Vagina (tissue), 2 donors: ENCODE results near the gene GRAMD2A. TPM values are rescaled to one million over a fixed set of nuclear protein-coding genes. Genes with fewer than 3 reads are reported as not detected.

Experiments
- DNase-seq, 2 donors: peaks; one replicate each; pipeline ENCODE4 v3.0.0-alpha.2; 2017; ENCODE audit errors: extremely low spot score in 2 of 2
- H3K27ac ChIP-seq: fragments of 200-600 bp; sonication (generic); one replicate; pipeline ENCODE4 v1.5.1; 2019
- H3K27me3 ChIP-seq: fragments of 200-600 bp; sonication (generic); one replicate; pipeline ENCODE4 v1.5.1; 2019
- H3K36me3 ChIP-seq, 2 donors: fragments of 200-600 bp; sonication (generic); one replicate each; pipeline ENCODE4 v1.5.1; 2017 to 2019
- H3K4me1 ChIP-seq: fragments of 200-600 bp; sonication (generic); one replicate; pipeline ENCODE4 v1.5.1; 2019
- H3K4me3 ChIP-seq, 2 donors: fragments of 200-600 bp; sonication (generic); 1 replicate in 1 of 2; 2 replicates in 1 of 2; pipeline ENCODE4 v1.5.1; 2016 to 2019
- H3K9me3 ChIP-seq: fragments of 200-600 bp; sonication (generic); one replicate; pipeline ENCODE4 v1.5.1; 2019
- POLR2A ChIP-seq, 2 donors: fragments of 450-650 bp; IDR thresholded peaks; one replicate each; pipeline ENCODE4 v1.6.1; 2017; ENCODE audit warnings: antibody characterized with exemption in 2 of 2, mild to moderate bottlenecking in 2 of 2, moderate library complexity in 2 of 2
- POLR2AphosphoS5 ChIP-seq, 2 donors: sonication (generic); formaldehyde crosslinking; IDR thresholded peaks; one replicate each; pipeline ENCODE4 v1.9.0; 2017; ENCODE audit warnings: antibody characterized with exemption in 2 of 2, mild to moderate bottlenecking in 2 of 2, low read depth in 1 of 2; ENCODE audit not compliant: insufficient read depth in 1 of 2
- intact Hi-C: fragments of 100-400 bp; cut with DNase I; formaldehyde crosslinking; loops from one replicate; pipeline ENCODE4 v1.15.1; 2023
- total RNA-seq: library from RNA; depleted of rRNA; stranded (reverse); fragments of >200 nt; gene quantifications from one replicate; pipeline ENCODE4 v1.2.3, GENCODE V29; 2016
- TF ChIP-seq, protein P1 (sequence below), 3 experiments: fragments of 450-650 bp in 2 of 3; fragments of 200-600 bp in 1 of 3; sonication (generic) in 1 of 3; IDR thresholded peaks; one replicate each; pipeline ENCODE4 v1.5.1; 2017 to 2019; ENCODE audit warnings: antibody characterized with exemption in 3 of 3, mild to moderate bottlenecking in 2 of 3, moderate library complexity in 2 of 3

The GRAMD2A gene
- total RNA-seq, 1 donor from 2014 or later = 7.4 TPM

DNA sequence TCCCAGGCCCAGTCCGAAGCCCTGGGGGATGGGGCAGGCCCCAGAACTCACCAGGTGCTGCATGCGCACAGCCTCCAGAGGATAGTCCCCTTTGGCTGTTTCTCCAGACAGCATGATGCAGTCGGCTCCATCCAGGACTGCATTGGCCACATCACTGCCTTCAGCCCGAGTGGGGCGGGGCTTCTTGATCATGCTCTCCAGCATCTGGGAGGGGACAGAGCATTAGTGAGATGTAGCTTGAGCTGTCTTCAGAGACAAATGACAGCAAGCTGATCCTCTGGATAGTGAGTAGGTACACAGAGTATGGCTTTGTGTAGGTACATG, 9.1 kb upstream of the GRAMD2A start:
- H3K4me1 ChIP-seq = peaks cover 16% of the 10 kb centered on the region
- intact Hi-C loops = loop anchor here (10.0 kb wide), 1 partner anchor 68 kb away; the partner anchor contains the start of gene PARP6
- no peak for TF ChIP-seq POLR2A (IDR thresholded peaks at IDR 0.05)
- no peak for TF ChIP-seq POLR2AphosphoS5 (IDR thresholded peaks at IDR 0.05; ENCODE audit: insufficient read depth in 1 of 2, low read depth in 1 of 2)
- TF ChIP-seq, protein P1, sequence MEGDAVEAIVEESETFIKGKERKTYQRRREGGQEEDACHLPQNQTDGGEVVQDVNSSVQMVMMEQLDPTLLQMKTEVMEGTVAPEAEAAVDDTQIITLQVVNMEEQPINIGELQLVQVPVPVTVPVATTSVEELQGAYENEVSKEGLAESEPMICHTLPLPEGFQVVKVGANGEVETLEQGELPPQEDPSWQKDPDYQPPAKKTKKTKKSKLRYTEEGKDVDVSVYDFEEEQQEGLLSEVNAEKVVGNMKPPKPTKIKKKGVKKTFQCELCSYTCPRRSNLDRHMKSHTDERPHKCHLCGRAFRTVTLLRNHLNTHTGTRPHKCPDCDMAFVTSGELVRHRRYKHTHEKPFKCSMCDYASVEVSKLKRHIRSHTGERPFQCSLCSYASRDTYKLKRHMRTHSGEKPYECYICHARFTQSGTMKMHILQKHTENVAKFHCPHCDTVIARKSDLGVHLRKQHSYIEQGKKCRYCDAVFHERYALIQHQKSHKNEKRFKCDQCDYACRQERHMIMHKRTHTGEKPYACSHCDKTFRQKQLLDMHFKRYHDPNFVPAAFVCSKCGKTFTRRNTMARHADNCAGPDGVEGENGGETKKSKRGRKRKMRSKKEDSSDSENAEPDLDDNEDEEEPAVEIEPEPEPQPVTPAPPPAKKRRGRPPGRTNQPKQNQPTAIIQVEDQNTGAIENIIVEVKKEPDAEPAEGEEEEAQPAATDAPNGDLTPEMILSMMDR (IDR thresholded peaks at IDR 0.05) = no peak

DNA sequence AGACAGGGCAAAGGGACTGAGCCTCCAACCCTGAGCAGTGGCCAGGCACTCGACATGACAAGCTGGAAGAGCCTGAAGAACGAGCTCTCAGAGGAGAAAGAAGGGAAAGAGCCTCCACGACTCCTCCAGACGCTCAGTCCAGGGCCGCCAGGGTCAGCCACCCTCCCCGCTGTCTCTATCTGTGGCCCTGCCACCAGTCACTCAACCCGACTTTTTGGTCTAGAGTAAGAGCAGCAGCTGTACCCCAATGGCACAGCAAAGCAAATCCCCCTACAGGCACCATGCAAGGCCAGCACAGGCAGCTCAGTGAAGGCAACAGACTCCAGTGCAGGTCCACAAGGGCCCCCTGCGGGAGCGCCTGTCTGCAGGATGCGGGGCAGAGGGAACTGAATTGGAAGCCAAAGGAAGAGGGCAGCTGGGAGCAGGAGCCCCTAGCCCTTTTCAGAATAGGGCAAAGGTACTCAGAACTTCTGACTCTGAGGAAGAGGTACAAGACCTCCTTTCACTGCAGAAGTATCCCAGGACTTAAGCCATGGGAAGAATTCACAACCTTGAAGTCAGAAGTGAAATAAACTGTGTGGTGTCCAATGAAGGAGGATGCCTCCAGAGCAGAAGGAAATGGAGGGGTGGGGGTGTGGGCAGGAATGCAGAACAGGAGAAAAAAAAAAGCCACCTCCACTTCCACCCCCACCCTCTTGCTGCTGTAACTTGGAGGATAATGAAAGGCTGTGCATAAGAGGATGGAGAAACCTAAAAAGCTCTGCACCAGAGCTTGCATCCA, 8.5 kb upstream of the GRAMD2A start:
- Histone ChIP-seq H3K4me1 (peaks cover 16% of the 10 kb centered on the region), H3K4me3 (no peak overlapping the region), H3K27ac (no peak overlapping the region), H3K27me3 (no peaks in the 10 kb centered on the region), H3K36me3 (peaks cover 5 to 98% of the 10 kb centered on the region in 2 donors), H3K9me3 (no peaks in the 10 kb centered on the region)
- no peak for TF ChIP-seq POLR2A (IDR thresholded peaks at IDR 0.05)
- no peak for TF ChIP-seq POLR2AphosphoS5 (IDR thresholded peaks at IDR 0.05; ENCODE audit: insufficient read depth in 1 of 2, low read depth in 1 of 2)
- TF ChIP-seq, protein P1 (IDR thresholded peaks at IDR 0.05) = no peak
- DNase-seq = no peak
- intact Hi-C loops = loop anchor here (10.0 kb wide), 1 partner anchor 69 kb away; the partner anchor contains the start of gene PARP6

More for the DNA sequence above, 9.1 kb upstream of the GRAMD2A start:
- DNase-seq = no peak
- H3K36me3 ChIP-seq = peaks cover 5 to 98% of the 10 kb centered on the region in 2 donors
- no peak overlapping the region for H3K27ac ChIP-seq
- no peaks in the 10 kb centered on the region for H3K27me3 ChIP-seq
- H3K9me3 ChIP-seq = no peaks in the 10 kb centered on the region
- no peak overlapping the region for H3K4me3 ChIP-seq

DNA sequence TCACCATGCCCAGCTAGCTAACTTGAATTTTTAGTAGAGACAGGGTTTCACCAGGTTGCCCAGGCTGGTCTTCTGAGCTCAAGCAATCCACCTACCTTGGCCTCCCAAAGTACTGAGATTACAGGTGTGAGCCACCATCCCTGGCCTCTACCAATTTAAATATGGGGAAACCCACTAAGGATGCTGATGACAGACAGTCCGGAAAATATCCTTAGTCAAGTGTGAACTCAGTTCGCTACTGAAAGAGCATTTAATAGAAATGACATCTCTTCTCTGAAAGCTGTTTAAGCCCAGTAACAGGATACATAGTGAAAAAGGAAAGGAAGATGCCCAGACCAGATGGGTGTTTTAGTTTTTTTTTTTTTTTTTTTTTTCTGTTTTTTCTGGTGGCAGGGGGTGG, 7.7 kb upstream of the GRAMD2A start:
- H3K27ac ChIP-seq = no peak overlapping the region
- intact Hi-C loops = loop anchor here (10.0 kb wide), 1 partner anchor 70 kb away; the partner anchor contains the start of gene PARP6

DNA sequence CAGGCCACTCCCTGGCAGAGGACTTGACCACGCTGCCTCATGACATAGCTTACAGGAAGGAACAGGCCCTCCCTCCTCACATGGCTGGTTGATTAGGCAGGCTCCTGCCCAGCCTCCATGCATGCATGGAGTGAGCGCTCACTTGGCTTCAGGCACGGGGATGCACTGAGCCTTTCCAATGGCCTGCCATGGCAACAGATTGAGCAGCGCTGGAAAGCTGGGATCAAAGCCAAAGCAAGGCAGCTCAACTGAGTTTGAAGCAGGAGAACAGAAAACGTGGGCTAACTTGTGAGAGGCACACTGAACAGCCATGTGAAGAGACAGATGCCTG, 5.9 kb upstream of the GRAMD2A start:
- no peak for DNase-seq
- peak; percentile 49 to 64 for TF ChIP-seq POLR2AphosphoS5 (IDR thresholded peaks at IDR 0.05; ENCODE audit: insufficient read depth in 1 of 2, low read depth in 1 of 2)
- TF ChIP-seq, protein P1 (IDR thresholded peaks at IDR 0.05) = no peak
- no peak overlapping the region for H3K4me3 ChIP-seq
- H3K4me1 ChIP-seq = peaks cover 16% of the 10 kb centered on the region
- peaks cover 5 to 91% of the 10 kb centered on the region in 2 donors for H3K36me3 ChIP-seq
- no peaks in the 10 kb centered on the region for H3K9me3 ChIP-seq
- no peak overlapping the region for H3K27ac ChIP-seq
- intact Hi-C loops = loop anchor here (10.0 kb wide), 1 partner anchor 71 kb away; the partner anchor contains the start of gene PARP6
- H3K27me3 ChIP-seq = no peaks in the 10 kb centered on the region

More for the DNA sequence above, 7.7 kb upstream of the GRAMD2A start:
- Histone ChIP-seq H3K4me3 (no peak overlapping the region), H3K9me3 (no peaks in the 10 kb centered on the region), H3K4me1 (peaks cover 16% of the 10 kb centered on the region), H3K27me3 (no peaks in the 10 kb centered on the region), H3K36me3 (peaks cover 5 to 98% of the 10 kb centered on the region in 2 donors)
- DNase-seq = no peak
- TF ChIP-seq, protein P1 (IDR thresholded peaks at IDR 0.05) = no peak
- TF ChIP-seq POLR2A (IDR thresholded peaks at IDR 0.05) (no peak), POLR2AphosphoS5 (IDR thresholded peaks at IDR 0.05; ENCODE audit: insufficient read depth in 1 of 2, low read depth in 1 of 2) (no peak)
